Measurements from ENCODE around the gene SRP14.
"Not testable (repeated sequence)": the region's sequence is repeated elsewhere in the genome, so short reads cannot be mapped to it uniquely, and the experiment has no call there.

SRP14 gene

DNA sequence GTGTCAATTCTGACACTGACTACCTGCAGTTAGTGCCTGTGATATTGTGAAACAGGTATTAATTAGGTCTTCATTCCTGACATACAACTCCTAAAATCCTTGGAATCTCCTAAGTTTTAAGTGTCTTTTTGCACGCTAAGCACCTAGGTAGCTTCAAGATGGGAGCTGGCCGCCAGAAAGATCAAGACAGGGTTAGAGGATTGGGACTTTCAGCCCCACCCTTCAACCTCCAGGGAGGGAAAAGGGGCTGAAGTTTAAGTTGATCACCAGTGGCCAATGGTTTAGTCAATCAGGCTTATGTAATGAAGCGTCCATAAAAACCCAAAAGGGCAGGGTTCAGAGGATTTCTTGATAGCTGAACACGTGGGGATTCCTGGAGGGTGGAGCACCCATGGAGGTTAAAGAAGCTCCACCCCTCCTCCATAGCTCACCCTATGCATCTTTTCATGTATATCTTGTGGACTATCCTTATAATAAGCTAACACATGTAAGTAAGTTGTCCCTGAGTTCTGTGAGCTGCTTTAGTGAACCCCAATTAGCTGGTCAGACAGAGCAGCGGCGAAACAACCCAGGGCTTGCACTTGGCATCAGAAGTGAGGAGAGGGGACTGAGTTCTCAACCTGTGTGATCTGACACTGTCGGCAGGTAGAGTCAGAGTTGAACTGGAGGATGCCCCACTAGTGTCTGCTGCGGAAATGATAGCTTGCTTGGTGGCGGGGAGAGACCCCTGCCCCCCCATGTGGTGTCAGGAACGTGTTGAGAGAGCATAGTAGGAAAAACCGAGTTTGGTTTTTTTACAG is 12.8 kb upstream of the SRP14 start:
- DNase-seq (ENCODE audit: low read depth in 2 of 3, low spot score in 1 of 3), result no peak

DNA sequence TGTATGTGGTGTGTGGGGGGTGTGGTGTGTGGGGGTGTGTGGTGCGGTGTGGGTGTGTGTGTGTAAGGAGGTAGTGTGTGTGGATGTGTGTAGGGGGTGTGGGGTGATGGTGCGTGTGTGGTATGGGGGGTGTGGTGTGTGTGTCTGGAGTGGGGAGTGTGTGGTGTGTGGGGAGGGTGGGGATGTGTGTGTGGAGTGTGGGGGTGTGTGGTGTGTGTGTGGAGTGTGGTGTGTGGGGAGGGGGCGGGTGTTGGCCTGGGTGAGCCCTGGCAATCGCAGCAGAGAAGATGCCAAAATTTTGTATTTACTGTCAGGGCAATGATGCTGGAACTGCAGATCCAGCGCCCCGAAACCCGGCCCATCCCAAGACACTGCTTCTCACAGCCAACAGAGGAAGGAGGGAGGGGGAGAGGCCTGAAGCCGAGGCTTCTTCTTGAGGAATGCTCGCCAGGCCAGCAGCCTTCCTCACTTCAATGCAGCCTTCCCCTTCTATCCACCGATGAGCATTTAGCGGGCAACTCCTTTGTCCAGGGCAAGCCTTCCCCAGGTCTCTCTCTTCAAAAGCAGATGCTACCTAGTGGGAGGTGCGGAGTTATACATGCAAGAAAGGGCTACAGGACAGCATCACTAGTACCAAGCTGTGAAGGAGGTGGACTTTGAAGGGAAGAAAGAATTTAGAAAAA is 11.9 kb upstream of the SRP14 start:
- no peak for DNase-seq (ENCODE audit: low read depth in 2 of 3, low spot score in 1 of 3)

- no peak for DNase-seq (ENCODE audit: low read depth in 2 of 3, low spot score in 1 of 3)
Measured at GRCh38 chr15:40048926-40049475, 10.0 kb upstream of the SRP14 start.

DNA sequence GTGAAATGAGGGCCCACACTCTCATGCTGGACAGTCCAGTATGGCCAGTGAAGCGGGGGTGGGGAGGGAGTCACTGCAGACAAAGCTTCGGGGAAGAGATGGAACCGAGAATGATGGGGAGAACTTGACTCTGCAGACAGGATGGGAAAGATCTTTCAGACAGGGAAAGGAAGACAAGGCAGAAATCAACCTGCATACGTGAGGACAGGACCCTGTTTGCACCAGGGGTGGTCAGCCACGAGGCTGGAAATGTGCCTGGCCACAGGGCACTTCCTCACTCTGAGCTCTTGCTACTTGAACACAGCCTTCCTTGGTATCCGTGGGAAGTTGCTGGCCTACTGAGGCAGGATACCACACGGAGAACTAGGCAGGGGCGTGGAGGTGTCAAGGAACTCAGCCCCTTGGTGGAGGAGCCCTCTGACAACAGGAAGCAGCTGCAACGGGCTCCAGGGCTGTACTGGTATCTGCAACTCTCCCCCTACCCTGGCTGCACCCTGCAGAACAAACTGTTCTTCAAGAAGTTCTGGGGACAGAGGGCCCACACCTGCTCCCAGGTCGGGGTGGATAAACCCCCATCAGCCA is 9.3 kb upstream of the SRP14 start:
- DNase-seq (ENCODE audit: low read depth in 2 of 3, low spot score in 1 of 3), result no peak

GRCh38 chr15:40047415-40048210 is 8.6 kb upstream of the SRP14 start:
- peak; percentile 47 to 66 (median 59) for DNase-seq (ENCODE audit: low read depth in 2 of 3, low spot score in 1 of 3)

DNA sequence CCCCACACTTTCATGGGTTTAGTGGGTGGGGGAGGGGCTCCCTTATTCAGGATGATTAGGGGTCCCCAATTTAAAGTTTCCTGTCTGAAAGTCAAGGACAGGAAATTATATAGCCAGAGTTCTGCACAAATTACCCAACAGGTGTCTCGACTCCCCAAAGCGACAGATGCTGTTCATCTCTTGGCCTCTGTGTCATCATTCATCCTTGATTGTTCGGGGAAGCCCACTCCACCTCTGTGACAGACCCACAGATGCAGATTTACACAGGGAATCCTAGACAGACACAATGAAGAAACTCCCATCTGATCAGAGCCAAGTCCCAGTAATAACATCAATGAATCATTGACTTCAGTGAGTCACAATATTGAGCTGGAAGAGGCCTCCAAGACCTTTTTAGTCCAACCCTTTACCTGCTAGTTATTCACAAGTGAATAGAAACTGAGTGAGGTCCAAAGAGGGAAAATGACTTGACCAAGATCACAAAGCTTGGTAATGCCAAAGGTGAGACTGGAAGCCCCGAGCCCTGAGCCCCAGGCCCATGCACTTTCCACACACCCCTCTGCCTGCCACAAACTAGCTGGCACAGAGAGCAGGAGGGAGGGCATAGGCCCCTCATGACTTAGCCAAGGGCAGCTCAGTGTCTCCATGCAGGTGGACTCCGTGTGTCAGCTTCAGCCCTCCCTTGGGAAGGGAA is 7.9 kb upstream of the SRP14 start:
- no peak for DNase-seq (ENCODE audit: low read depth in 2 of 3, low spot score in 1 of 3)

DNA sequence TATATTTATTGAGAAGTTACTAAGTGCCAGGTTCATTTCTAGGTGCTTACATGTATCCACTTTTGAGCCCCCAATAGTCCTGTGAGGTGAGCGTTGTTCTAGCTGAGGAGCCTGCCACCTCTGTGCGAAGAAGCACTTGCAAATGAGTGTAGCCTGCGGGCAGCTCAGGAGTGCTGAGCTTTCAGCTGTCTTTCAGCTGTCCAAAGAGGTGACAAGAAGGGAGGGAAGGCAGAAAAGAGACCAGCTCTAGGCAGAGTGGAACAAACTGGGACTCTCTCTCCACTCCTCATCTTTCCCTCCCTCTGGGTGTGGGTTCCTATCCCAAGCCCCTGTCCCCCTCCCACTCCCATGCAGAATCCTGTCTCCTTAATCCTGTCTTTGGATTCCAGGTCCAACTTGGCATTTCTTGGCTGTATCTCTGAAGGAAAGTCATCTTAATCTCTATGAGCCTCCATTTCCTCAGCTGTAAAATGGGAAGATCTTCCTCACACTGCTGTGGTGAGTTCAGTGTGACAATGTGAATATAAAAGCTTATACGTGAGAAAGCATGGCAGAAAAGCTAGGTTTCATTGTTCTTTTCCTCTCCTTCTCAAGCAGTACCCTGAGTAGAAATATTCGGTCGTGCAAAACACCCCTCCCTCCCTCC is 6.7 kb upstream of the SRP14 start:
- no peak for DNase-seq (ENCODE audit: low read depth in 2 of 3, low spot score in 1 of 3)

- peak; percentile 75 to 85 (median 84) for DNase-seq (ENCODE audit: low read depth in 2 of 3, low spot score in 1 of 3)
Measured at GRCh38 chr15:40044717-40045571, 6.0 kb upstream of the SRP14 start.

DNA sequence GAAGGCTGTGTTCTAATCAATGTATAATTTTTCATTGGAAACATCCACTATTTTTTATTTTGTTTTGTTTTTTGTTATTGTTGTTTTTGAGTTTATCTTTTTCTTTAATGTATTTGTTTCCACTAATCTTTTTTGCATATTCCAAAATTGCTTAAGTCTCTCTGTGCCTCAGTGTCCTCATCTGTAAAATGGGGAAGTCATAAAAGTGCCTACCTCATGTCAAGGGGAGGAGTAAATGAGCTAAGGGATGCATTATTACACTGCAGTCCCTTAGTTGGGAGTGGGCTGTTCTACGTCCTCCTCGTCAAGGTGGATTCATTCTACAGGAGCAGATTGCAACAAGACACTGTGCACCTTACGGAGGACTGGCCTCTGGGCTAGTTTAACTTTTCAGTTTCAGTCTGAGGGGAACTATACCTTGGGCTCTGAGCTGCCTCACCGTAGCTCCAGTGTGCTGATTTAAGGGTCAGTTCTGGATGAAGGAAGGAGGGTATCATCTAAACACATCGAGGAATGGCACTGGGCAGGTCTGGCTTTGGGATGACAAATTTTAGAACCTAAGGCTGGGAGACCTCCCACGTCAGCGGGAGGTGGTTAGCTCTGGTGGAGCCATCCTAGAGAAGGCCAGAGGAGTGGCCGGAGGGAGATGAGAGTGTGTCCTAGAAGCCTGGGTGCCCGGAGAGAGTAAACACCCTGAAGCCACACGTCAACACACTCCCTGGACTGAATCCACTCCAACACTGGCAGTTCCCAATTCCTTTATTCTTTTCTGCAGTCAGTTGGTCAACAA is 5.1 kb upstream of the SRP14 start:
- DNase-seq (ENCODE audit: low read depth in 2 of 3, low spot score in 1 of 3), result no peak

GRCh38 chr15:40042791-40043320 is 3.9 kb upstream of the SRP14 start:
- DNase-seq (ENCODE audit: low read depth in 2 of 3, low spot score in 1 of 3), result no peak

DNA sequence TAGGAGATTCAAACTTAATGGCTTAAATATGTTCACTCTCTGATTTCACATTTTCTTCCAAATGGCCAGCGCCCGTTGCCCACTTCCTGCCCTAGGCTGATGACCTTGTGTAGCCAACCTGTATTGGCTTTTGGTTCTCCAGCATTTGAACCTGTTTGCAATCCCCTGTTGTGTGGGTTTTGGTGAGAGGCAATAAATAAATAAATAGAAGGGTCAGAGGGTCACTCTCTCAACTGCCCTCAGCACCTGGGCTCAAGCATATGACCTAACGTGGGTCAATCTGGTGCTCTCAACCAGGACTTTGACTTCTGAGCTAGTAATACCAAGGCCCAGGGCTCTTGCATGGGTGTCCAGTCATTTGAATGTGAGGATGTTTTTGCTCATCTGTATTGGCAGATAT is 1.8 kb upstream of the SRP14 start:
- no peak for DNase-seq (ENCODE audit: low read depth in 2 of 3, low spot score in 1 of 3)

DNA sequence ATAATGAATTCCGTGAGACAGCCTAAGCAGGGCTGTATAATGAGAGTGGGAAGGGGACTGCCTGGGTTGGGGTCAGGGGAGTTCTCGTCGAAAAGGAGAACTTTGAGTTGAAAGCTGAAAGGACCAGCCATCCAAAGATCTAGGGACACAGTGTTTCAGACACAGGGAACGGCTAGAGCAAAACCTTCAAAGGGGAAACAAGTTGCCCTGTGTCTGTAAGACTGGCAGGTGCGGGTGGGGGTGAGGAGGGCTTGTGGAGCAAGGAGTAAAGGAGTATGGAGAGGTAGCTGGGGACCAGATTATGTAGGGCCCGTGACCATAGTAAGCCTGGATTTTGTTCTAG is 1.3 kb upstream of the SRP14 start:
- DNase-seq (ENCODE audit: low read depth in 2 of 3, low spot score in 1 of 3), result no peak

- DNase-seq (ENCODE audit: low read depth in 2 of 3, low spot score in 1 of 3), result no peak
Measured at GRCh38 chr15:40038275-40038637, 725 bp downstream of the SRP14 start.

DNA sequence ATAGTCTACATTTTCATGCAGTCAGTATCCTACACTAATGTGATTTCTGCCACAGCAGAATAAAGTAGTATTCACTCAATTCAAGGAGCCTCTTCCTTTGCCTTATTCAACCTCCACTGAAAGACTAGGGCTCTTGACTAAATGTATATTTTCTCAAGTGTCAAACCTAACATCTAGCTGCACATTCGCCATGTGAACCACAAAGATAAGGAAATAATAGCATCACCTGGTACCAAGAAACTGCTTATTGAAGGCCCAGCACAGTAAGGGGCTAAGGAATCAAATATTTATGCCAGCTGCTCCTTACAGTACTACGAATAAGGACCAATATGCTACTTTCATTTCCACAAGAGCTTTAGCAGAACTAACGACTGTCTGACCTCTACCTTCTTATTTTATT is 1.3 kb downstream of the SRP14 start:
- DNase-seq (ENCODE audit: low read depth in 2 of 3, low spot score in 1 of 3), result no peak

DNA sequence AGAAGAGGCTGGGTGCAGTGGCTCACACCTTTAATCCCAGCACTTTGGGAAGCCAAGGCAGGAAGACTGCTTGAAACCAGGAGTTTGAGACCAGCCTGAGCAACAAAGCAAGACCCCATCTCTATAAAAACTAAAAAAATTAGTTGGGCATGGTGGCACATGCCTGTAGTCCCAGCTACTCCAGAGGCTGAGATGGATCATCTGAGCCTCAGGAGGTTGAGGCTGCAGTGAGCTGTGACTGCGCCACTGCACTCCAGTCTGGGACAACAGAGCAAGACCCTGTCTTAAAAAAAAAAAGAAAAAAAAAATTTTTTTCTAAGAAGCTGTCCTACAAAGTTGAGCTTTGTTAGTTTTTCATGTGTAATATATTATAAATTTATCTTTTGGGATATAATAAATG is 3.8 kb downstream of the SRP14 start:
- not testable (repeated sequence) for DNase-seq (ENCODE audit: low read depth in 2 of 3, low spot score in 1 of 3)

- DNase-seq (ENCODE audit: low read depth in 2 of 3, low spot score in 1 of 3), result no peak
Measured at GRCh38 chr15:40034186-40034946, 4.6 kb downstream of the SRP14 start.

DNA sequence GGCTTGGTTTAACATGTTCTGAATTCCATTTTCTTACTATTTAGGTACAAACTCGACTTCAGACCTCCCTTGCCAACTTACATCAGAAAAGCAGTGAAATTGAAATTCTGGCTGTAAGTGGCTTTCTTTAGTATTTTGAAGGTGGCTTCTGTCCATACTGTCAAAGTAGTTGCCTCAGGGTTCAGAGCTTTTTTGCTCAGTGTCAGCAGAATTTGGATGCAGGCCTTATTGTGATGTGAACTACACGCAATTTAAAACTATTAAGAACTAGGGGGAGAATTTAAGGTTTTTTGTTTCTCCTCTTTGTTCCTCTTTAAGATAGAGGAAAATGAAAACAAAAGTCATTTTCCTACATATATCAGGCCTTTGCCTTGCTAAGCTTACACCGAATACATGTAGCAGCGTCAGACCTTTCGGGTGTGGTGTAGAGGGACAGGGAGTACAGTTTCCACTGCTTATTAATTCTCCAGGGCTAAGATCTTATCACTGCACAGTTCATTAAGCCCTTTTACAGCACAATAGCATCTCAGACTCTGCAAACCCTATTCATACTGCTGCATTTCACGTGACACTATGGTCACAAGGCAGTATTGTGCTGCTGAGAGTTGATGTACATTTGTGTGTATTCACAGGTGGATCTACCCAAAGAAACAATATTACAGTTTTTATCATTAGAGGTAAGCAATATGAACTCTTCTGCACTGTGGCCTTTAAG is 6.7 kb downstream of the SRP14 start:
- DNase-seq (ENCODE audit: low read depth in 2 of 3, low spot score in 1 of 3), result no peak
